H9 (cell line): ENCODE measurements around the gene TUFT1. TPM values are rescaled to one million over a fixed set of nuclear protein-coding genes. Genes with fewer than 3 reads are reported as not detected.
A peak's percentile ranks its signal among the peaks of the same experiment; 100 is the strongest.

Experiments used
- DNase-seq: peaks from one replicate; pipeline ENCODE4 v3.0.0-alpha.2; 2017
- H2AFZ ChIP-seq: one replicate; pipeline ENCODE4 v1.6.1; 2013; ENCODE audit warnings: mild to moderate bottlenecking, low read length, control low read depth, moderate library complexity
- H2AK5ac ChIP-seq: 2 replicates; pipeline ENCODE4 v1.6.1; 2013; ENCODE audit warnings: low read length, control low read depth, mixed read lengths; ENCODE audit not compliant: insufficient read length
- H2BK120ac ChIP-seq: one replicate; pipeline ENCODE4 v1.6.1; 2013; ENCODE audit warnings: low read depth, mild to moderate bottlenecking, low read length, control low read depth, inconsistent platforms; ENCODE audit not compliant: poor library complexity, severe bottlenecking
- H2BK12ac ChIP-seq: 2 replicates; pipeline ENCODE4 v1.6.1; 2013; ENCODE audit warnings: low read length, control low read depth, mixed read lengths, low read depth; ENCODE audit not compliant: insufficient read length
- H2BK15ac ChIP-seq: 2 replicates; pipeline ENCODE4 v1.6.1; 2013; ENCODE audit warnings: low read depth, low read length, control low read depth
- H2BK20ac ChIP-seq: one replicate; pipeline ENCODE4 v1.6.1; 2013; ENCODE audit warnings: low read depth, mild to moderate bottlenecking, low read length, control low read depth, inconsistent platforms; ENCODE audit not compliant: poor library complexity, severe bottlenecking
- H2BK5ac ChIP-seq: 2 replicates; pipeline ENCODE4 v1.6.1; 2013; ENCODE audit warnings: low read length, control low read depth, mixed read lengths; ENCODE audit not compliant: insufficient read length
- H3K14ac ChIP-seq: 2 replicates; pipeline ENCODE4 v1.6.1; 2013; ENCODE audit warnings: low read length, control low read depth; ENCODE audit not compliant: insufficient read depth
- H3K18ac ChIP-seq: 2 replicates; pipeline ENCODE4 v1.6.1; 2013; ENCODE audit warnings: low read depth, mild to moderate bottlenecking, mixed read lengths, low read length, control low read depth; ENCODE audit not compliant: insufficient read length
- H3K23ac ChIP-seq: 2 replicates; pipeline ENCODE4 v1.6.1; 2013; ENCODE audit warnings: low read length, control low read depth, mixed read lengths, low read depth; ENCODE audit not compliant: insufficient read length
- H3K23me2 ChIP-seq: 2 replicates; pipeline ENCODE4 v1.6.1; 2013; ENCODE audit warnings: low read depth, mild to moderate bottlenecking, mixed read lengths, low read length, control low read depth; ENCODE audit not compliant: insufficient read length, poor library complexity, severe bottlenecking
- H3K27ac ChIP-seq: 2 replicates; pipeline ENCODE4 v1.5.1; 2013; ENCODE audit warnings: low read length, control low read depth, mixed read lengths, low read depth; ENCODE audit not compliant: insufficient read length
- H3K27me3 ChIP-seq: 2 replicates; pipeline ENCODE4 v1.6.1; 2013; ENCODE audit warnings: low read length, control low read depth, inconsistent platforms; ENCODE audit not compliant: insufficient read depth
- H3K4ac ChIP-seq: 2 replicates; pipeline ENCODE4 v1.6.1; 2013; ENCODE audit warnings: low read depth, mild to moderate bottlenecking, control low read depth, inconsistent platforms, low read length, moderate library complexity
- H3K4me1 ChIP-seq: 2 replicates; pipeline ENCODE4 v1.6.1; 2013; ENCODE audit warnings: low read length, control low read depth, inconsistent platforms; ENCODE audit not compliant: insufficient read depth
- H3K4me2 ChIP-seq: 2 replicates; pipeline ENCODE4 v1.6.1; 2013; ENCODE audit warnings: low read length, control low read depth, mixed read lengths; ENCODE audit not compliant: insufficient read length, insufficient read depth
- H3K56ac ChIP-seq: 2 replicates; pipeline ENCODE4 v1.6.1; 2013; ENCODE audit warnings: low read depth, mild to moderate bottlenecking, mixed read lengths, low read length, control low read depth; ENCODE audit not compliant: insufficient read length
- H3K79me1 ChIP-seq: 2 replicates; pipeline ENCODE4 v1.6.1; 2013; ENCODE audit warnings: low read depth, mild to moderate bottlenecking, moderate library complexity, low read length, control low read depth, inconsistent platforms; ENCODE audit not compliant: insufficient read depth, poor library complexity, severe bottlenecking
- H3K79me2 ChIP-seq: 2 replicates; pipeline ENCODE4 v1.6.1; 2013; ENCODE audit warnings: low read length, control low read depth, inconsistent platforms; ENCODE audit not compliant: insufficient read depth
- H3K9ac ChIP-seq: 2 replicates; pipeline ENCODE4 v1.6.1; 2013; ENCODE audit warnings: low read length, control low read depth, mixed read lengths; ENCODE audit not compliant: insufficient read length; ENCODE audit errors: extremely low read depth
- H3K9me3 ChIP-seq: one replicate; pipeline ENCODE4 v1.6.1; 2013; ENCODE audit warnings: low read depth, low read length, inconsistent platforms; ENCODE audit not compliant: control insufficient read depth
- H3T11ph ChIP-seq: one replicate; pipeline ENCODE4 v1.6.1; 2013; ENCODE audit warnings: mild to moderate bottlenecking, low read length, control low read depth, inconsistent platforms
- H4K20me1 ChIP-seq: one replicate; pipeline ENCODE4 v1.6.1; 2013; ENCODE audit not compliant: control insufficient read depth, insufficient read length, insufficient read depth
- H4K5ac ChIP-seq: 2 replicates; pipeline ENCODE4 v1.6.1; 2013; ENCODE audit warnings: low read depth, mild to moderate bottlenecking, mixed read lengths, low read length, control low read depth; ENCODE audit not compliant: insufficient read length
- H4K8ac ChIP-seq: replicated peaks from 2 replicates; pipeline ENCODE4 v1.6.1; 2013; ENCODE audit warnings: low read length, control low read depth, mixed read lengths, low read depth; ENCODE audit not compliant: insufficient read length
- H4K91ac ChIP-seq: 2 replicates; pipeline ENCODE4 v1.6.1; 2013; ENCODE audit warnings: low read depth, mild to moderate bottlenecking, moderate library complexity, mixed read lengths, low read length, control low read depth; ENCODE audit not compliant: insufficient read length
- H3K27ac Mint-ChIP-seq, 3 experiments: 2 replicates in 2 of 3; 3 replicates in 1 of 3; pipeline ENCODE4 v1.8.0; 2020 to 2021; ENCODE audit warnings: mixed read lengths in 3 of 3, mild to moderate bottlenecking in 1 of 3, moderate library complexity in 1 of 3
- H3K27me3 Mint-ChIP-seq: 2 replicates; pipeline ENCODE4 v1.8.0; 2021; ENCODE audit warnings: low read depth, mild to moderate bottlenecking, moderate library complexity, mixed read lengths
- H3K36me3 Mint-ChIP-seq, 3 experiments: 2 replicates in 2 of 3; 3 replicates in 1 of 3; pipeline ENCODE4 v1.8.0; 2020 to 2021; ENCODE audit warnings: low read depth in 3 of 3, mixed read lengths in 3 of 3; ENCODE audit not compliant: insufficient read depth in 1 of 3
- H3K4me1 Mint-ChIP-seq, 2 experiments: 2 replicates each; pipeline ENCODE4 v1.8.0; 2020; ENCODE audit warnings: mixed read lengths in 2 of 2
- H3K4me3 Mint-ChIP-seq, 2 experiments: 2 replicates in 1 of 2; 3 replicates in 1 of 2; pipeline ENCODE4 v1.8.0; 2020 to 2021; ENCODE audit warnings: mild to moderate bottlenecking in 2 of 2, mixed read lengths in 2 of 2, moderate library complexity in 1 of 2
- H3K9me3 Mint-ChIP-seq, 2 experiments: 2 replicates in 1 of 2; 3 replicates in 1 of 2; pipeline ENCODE4 v1.8.0; 2020; ENCODE audit warnings: mild to moderate bottlenecking in 2 of 2, mixed read lengths in 2 of 2, moderate library complexity in 1 of 2
- WGBS: extraction: QIAGEN DNeasy Blood & Tissue Kit; methylation state at CpG from one replicate; pipeline ENCODE4 v1.1.7; 2013; ENCODE audit warnings: missing lambda C conversion rate, low lambda C conversion rate, mixed read lengths; ENCODE audit not compliant: insufficient read length; ENCODE audit errors: extremely low coverage; 5-methylcytosine and 5-hydroxymethylcytosine counted together
- total RNA-seq: library from RNA; stranded (reverse); gene quantifications from 2 replicates; pipeline ENCODE4 v1.2.1, GENCODE V29; 2021
- TF ChIP-seq, protein P1 (sequence below): fragments of 200-600 bp; sonication (generic); conservative IDR thresholded peaks from 3 replicates; pipeline ENCODE4 v1.8.0; 2021; ENCODE audit warnings: antibody characterized with exemption, mild to moderate bottlenecking

Gene TUFT1
- total RNA-seq, 1 experiment from 2014 or later = 6.2 TPM

DNA sequence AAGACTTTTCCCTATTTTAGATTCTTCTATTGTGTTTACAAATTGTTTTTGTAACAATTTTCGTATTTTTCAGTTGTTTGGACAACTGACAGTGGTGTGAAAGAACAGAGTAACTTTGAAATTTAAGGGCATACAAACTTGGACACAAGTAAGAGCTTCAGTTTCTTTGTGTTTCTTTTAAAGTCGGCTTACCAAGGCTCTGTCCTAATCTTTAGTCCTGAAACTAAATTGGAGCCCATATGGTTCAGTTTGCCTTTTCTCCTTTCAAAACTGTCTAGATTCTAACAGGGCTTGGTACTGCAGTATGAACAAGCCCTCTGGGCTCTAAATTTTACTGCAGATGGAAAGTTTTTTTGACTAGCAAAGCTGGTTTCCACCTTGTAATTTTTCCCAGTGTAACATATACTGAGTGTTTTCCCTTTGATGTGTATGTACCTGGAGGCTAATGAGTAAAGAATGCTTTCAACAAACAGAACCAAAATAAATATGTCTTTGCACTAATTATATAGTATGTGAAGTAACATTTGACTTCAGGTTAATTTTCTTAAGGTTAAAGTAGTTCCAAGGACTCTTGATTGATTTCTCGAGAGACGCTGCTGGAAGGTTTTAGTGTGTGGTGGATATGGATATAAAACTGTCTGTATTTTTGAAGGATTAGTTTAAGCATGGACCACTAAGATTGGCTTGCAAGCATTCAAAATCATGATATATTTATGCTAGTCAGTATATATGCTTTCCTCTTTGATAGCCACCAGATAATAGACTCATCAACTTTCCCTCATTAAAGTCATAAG, 75.8 kb downstream of the TUFT1 start:
- H3K4me2 ChIP-seq = no peak overlapping the region
- H2AFZ ChIP-seq = no peak overlapping the region
- no peak overlapping the region for H4K91ac ChIP-seq
- no peaks in the 10 kb centered on the region for H3K9me3 ChIP-seq
- H3K56ac ChIP-seq = no peak overlapping the region
- H4K20me1 ChIP-seq = no peaks in the 10 kb centered on the region
- no peak overlapping the region for H2BK15ac ChIP-seq
- H3K79me1 ChIP-seq = no peaks in the 10 kb centered on the region
- H4K5ac ChIP-seq = no peak overlapping the region
- peaks cover 11% of the 10 kb centered on the region; the same call in 1 of the 2 replicates for H3K79me2 ChIP-seq
- no peak overlapping the region for H3K4me3 Mint-ChIP-seq
- no peak overlapping the region for H3K23ac ChIP-seq
- no peak for DNase-seq
- no peak overlapping the region for H3K4ac ChIP-seq
- H3K27me3 ChIP-seq = no peaks in the 10 kb centered on the region
- H3K18ac ChIP-seq = no peak overlapping the region
- peaks cover 0 to 3% of the 10 kb centered on the region in 2 experiments; a peak in 1 of 5 replicates for H3K9me3 Mint-ChIP-seq
- no peak overlapping the region for H2BK5ac ChIP-seq
- H2BK20ac ChIP-seq = no peak overlapping the region
- peaks cover 12% of the 10 kb centered on the region for H3K23me2 ChIP-seq
- no peaks in the 10 kb centered on the region for H3K27me3 Mint-ChIP-seq
- no peak overlapping the region for H3K14ac ChIP-seq
- no peak overlapping the region for H3K9ac ChIP-seq
- peaks cover 35 to 39% of the 10 kb centered on the region in 2 experiments for H3K4me1 Mint-ChIP-seq
- H3K27ac ChIP-seq = no peak overlapping the region
- TF ChIP-seq, protein P1, sequence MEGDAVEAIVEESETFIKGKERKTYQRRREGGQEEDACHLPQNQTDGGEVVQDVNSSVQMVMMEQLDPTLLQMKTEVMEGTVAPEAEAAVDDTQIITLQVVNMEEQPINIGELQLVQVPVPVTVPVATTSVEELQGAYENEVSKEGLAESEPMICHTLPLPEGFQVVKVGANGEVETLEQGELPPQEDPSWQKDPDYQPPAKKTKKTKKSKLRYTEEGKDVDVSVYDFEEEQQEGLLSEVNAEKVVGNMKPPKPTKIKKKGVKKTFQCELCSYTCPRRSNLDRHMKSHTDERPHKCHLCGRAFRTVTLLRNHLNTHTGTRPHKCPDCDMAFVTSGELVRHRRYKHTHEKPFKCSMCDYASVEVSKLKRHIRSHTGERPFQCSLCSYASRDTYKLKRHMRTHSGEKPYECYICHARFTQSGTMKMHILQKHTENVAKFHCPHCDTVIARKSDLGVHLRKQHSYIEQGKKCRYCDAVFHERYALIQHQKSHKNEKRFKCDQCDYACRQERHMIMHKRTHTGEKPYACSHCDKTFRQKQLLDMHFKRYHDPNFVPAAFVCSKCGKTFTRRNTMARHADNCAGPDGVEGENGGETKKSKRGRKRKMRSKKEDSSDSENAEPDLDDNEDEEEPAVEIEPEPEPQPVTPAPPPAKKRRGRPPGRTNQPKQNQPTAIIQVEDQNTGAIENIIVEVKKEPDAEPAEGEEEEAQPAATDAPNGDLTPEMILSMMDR = no peak
- H2AK5ac ChIP-seq = no peak overlapping the region
- no peak overlapping the region for H3T11ph ChIP-seq
- H2BK12ac ChIP-seq = no peak overlapping the region
- no peaks in the 10 kb centered on the region; the same call in 1 of the 2 replicates for H3K4me1 ChIP-seq
- no CpG with 5 or more reads among the region's 4 CpGs for WGBS
- H3K27ac Mint-ChIP-seq = peak overlapping the region in 2 of 3 experiments; percentile 49 to 71; a peak in 1 of 7 replicates
- no peak overlapping the region for H4K8ac ChIP-seq
- H3K36me3 Mint-ChIP-seq = peaks cover 2 to 5% (median 2%) of the 10 kb centered on the region in 3 experiments; a peak in 5 of 7 replicates
- H2BK120ac ChIP-seq = no peak overlapping the region
